Measurements from ENCODE around the gene PPTC7. TPM values are rescaled to one million over a fixed set of nuclear protein-coding genes. Genes with fewer than 3 reads are reported as not detected.

PPTC7 gene
- total and polyA plus RNA-seq, 2 of the 4 experiments (the other 2 are of a cell fraction), result 4.1 to 6.8 TPM

DNA sequence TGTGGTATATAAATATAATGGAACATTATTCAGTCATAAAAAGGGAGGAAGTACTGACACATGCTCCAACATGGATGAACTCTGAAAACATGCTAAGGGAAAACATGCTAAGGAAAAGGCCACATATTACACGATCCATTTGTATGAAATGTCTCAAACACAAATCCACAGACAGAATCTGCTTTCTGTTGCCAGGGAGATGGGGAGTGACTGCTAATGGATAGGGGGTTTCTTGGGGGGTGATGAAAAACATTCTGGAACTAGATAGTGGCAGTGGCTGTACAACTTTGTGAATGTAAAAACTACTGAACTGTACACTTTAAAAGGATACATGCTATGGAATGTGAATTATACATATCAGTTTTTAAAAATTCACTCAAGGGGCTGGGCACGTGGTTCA, 6.6 kb downstream of the PPTC7 start:
- intact Hi-C loops (cut with micrococcal nuclease), result no loop called here
- in situ Hi-C loops (cut with MboI; ENCODE audit: low sequenced_read_pairs), result no loop called here

More for the DNA sequence above, 6.6 kb downstream of the PPTC7 start:
- peaks cover 5% of the 10 kb centered on the region for H3K9me3 ChIP-seq (ENCODE audit: control insufficient read depth, insufficient read depth, low read length)
- peaks cover 46% of the 10 kb centered on the region for H4K20me1 ChIP-seq (ENCODE audit: insufficient read depth, low read length)
- ATAC-seq (ENCODE audit: low read depth), result no peak
- no peak for DNase-seq
- no peak overlapping the region for H3K4me3 ChIP-seq (ENCODE audit: insufficient read depth, low read depth, low read length)
- H2BK20ac ChIP-seq (ENCODE audit: low read depth, low read length), result no peak overlapping the region
- dilution Hi-C loops (cut with HindIII; ENCODE audit: low sequenced_read_pairs, unreplicated experiment), result no loop called here
- no peak overlapping the region for H2AK5ac ChIP-seq (ENCODE audit: low read depth, low read length)
- ChIA-PET POLR2A (ENCODE audit: unreplicated experiment) (no interaction called here), CTCF (interaction anchor here (0.7 kb wide), 1 partner anchor 1228 kb away, joined by 5 read pairs; no protein-coding TSS in a partner anchor)
- H4K8ac ChIP-seq (ENCODE audit: low read depth in 2 of 2, low read length in 2 of 2), result no peak overlapping the region
- no peak overlapping the region for H4K5ac ChIP-seq (ENCODE audit: low read depth, low read length)
- H3K9ac ChIP-seq (ENCODE audit: low read depth, low read length), result no peak overlapping the region
- TF ChIP-seq MAFK (IDR thresholded peaks at IDR 0.05; ENCODE audit: low read depth, low read length), result no peak
- TF ChIP-seq BHLHE40 (IDR thresholded peaks at IDR 0.05; ENCODE audit: low read depth, low read length), result no peak
- no peak for TF ChIP-seq FOS (IDR thresholded peaks at IDR 0.05; ENCODE audit: low read depth, low read length)
- TF ChIP-seq RAD21 (IDR thresholded peaks at IDR 0.05; ENCODE audit: low read length), result no peak
- TF ChIP-seq MXI1 (IDR thresholded peaks at IDR 0.05; ENCODE audit: borderline replicate concordance, low read depth, low read length), result no peak
- TF ChIP-seq NFE2L2 (IDR thresholded peaks at IDR 0.05; ENCODE audit: low read depth, low read length), result no peak
- WGBS, 2 experiments (ENCODE audit: extremely low coverage in 2 of 2, insufficient read length in 1 of 2), result no CpG with 5 or more reads among the region's 2 CpGs
- peaks cover 10% of the 10 kb centered on the region for H3K4me1 ChIP-seq (ENCODE audit: control insufficient read depth, insufficient read depth, low read length)
- peaks cover 10% of the 10 kb centered on the region for H3K9me1 ChIP-seq (ENCODE audit: insufficient read depth, low read length)
- no TSS peak for BruUV-seq (replicated peaks)
- no peak overlapping the region for H3K23ac ChIP-seq (ENCODE audit: low read depth, low read length)
- no peaks in the 10 kb centered on the region for H3K27me3 ChIP-seq (ENCODE audit: control insufficient read depth, insufficient read depth, low read length)
- no peak overlapping the region for H2AFZ ChIP-seq (replicated peaks; ENCODE audit: low read length, poor library complexity)
- no peak overlapping the region for H3K4ac ChIP-seq (ENCODE audit: low read depth, low read length)
- H3K14ac ChIP-seq (replicated peaks; ENCODE audit: low read depth, low read length), result no peak overlapping the region
- no peak overlapping the region for H3K4me2 ChIP-seq (ENCODE audit: low read depth, low read length)
- H4K91ac ChIP-seq (ENCODE audit: insufficient read depth, low read depth, low read length), result no peak overlapping the region
- peaks cover 16 to 54% of the 10 kb centered on the region in 2 experiments for H3K79me1 ChIP-seq (ENCODE audit: low read depth in 1 of 2, low read length in 2 of 2)
- no peak overlapping the region for H2AK9ac ChIP-seq (replicated peaks; ENCODE audit: low read depth, low read length, poor library complexity)
- H3K18ac ChIP-seq (ENCODE audit: low read depth, low read length), result no peak overlapping the region
- H2BK15ac ChIP-seq (ENCODE audit: low read depth, low read length), result no peak overlapping the region; the same call in 2 of the 3 replicates
- no peak overlapping the region for H3K56ac ChIP-seq (ENCODE audit: extremely low read depth, insufficient read depth, low read length)
- no peak overlapping the region for H2BK120ac ChIP-seq (ENCODE audit: low read depth, low read length)
- H3K27ac ChIP-seq (ENCODE audit: insufficient read depth, low read length), result no peak overlapping the region
- 0 out of 2 replicates have a peak, but pooled peaks cover 2% of the 10 kb centered on the region for H3K36me3 ChIP-seq (ENCODE audit: control insufficient read depth, insufficient read depth, low read length)
- H2BK5ac ChIP-seq (ENCODE audit: low read depth, low read length, poor library complexity, severe bottlenecking), result no peak overlapping the region
